GM12878 (cell line): ENCODE results near the gene TIMM21. TPM values are rescaled to one million over a fixed set of nuclear protein-coding genes. Genes with fewer than 3 reads are reported as not detected.

ENCODE experiments used
- HDAC6 ChIP-seq: fragments of 200-600 bp; sonication (generic); IDR thresholded peaks from one replicate; pipeline ENCODE4 v1.8.0; 2017; ENCODE audit warnings: antibody characterized with exemption; ENCODE audit not compliant: unreplicated experiment
- POLR2A ChIP-seq: IDR thresholded peaks from 2 replicates; pipeline ENCODE4 v1.6.1; 2011; ENCODE audit warnings: low read depth, mild to moderate bottlenecking, low read length
- SREBF1 ChIP-seq: IDR thresholded peaks from 2 replicates; pipeline ENCODE4 v1.6.1; 2012; ENCODE audit warnings: mild to moderate bottlenecking, low read length
- SREBF2 ChIP-seq: IDR thresholded peaks from 2 replicates; pipeline ENCODE4 v1.6.1; 2012; ENCODE audit warnings: mild to moderate bottlenecking, low read length
- SUZ12 ChIP-seq: fragments of 200-600 bp; sonication (generic); IDR thresholded peaks from one replicate; pipeline ENCODE4 v1.6.1; 2018; ENCODE audit warnings: antibody characterized with exemption, mild to moderate bottlenecking; ENCODE audit not compliant: unreplicated experiment
- polyA plus RNA-seq, 11 experiments: library from polyadenylated mRNA; depleted of rRNA in 4 of 11; unstranded in 6 of 11; stranded (reverse) in 5 of 11; fragments of >200 nt; fragmentation: Nextera tagmentation in 4 of 11; fragmentation: Illumina TruSeq in 1 of 11; extraction: Ambion mirVana in 4 of 11; extraction: Trizol in 1 of 11; gene quantifications; 1 replicate in 1 of 11; 2 replicates in 10 of 11; pipeline versions ENCODE4 v1.2.1 to v1.2.3, GENCODE V29; 2011 to 2016; ENCODE audit warnings: inconsistent platforms in 2 of 11, missing spikeins in 2 of 11, low read depth in 1 of 11
- total RNA-seq, 4 experiments: library from RNA; depleted of rRNA in 3 of 4; stranded (reverse); fragments of >200 nt in 3 of 4; fragmentation: Illumina TruSeq in 1 of 4; extraction: Trizol in 1 of 4; gene quantifications; 2 replicates each; pipeline versions ENCODE4 v1.2.1 to v1.2.3, GENCODE V29; 2013 to 2021
- TF ChIP-seq, protein P1 (sequence below): fragments of 450-650 bp; IDR thresholded peaks from 2 replicates; pipeline ENCODE4 v1.6.1; 2017; ENCODE audit warnings: mild to moderate bottlenecking, moderate library complexity
- TF ChIP-seq, protein P2 (sequence below): fragments of 450-650 bp; formaldehyde crosslinking; IDR thresholded peaks from 2 replicates; pipeline ENCODE4 v1.4.0; 2022; ENCODE audit warnings: mild to moderate bottlenecking, moderate library complexity

Gene TIMM21
- total and polyA plus RNA-seq, 10 of the 15 experiments (the other 5 are each of a cell fraction or from before 2014, with no cell fraction given) = 39.5 to 203 (median 83.4) TPM

DNA sequence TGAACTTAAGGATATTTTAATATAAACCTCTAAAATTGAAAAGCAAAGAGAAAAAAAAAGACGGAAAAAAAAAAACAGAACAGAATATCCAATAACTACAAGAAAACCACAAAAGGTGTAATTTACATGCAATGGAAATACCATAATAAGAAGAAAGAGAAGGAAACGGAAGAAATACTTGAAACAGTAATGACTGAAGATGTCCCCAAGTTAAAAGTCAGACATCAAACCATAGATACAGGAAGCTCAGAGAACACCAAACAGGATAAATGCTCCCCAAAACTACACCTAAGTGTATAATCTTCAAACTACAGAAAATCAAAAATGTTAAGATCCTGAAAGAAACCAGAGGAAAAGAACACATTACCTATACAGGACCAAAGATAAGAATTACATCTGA lies 39.9 kb upstream of the TIMM21 start (continued):
- TF ChIP-seq, protein P1, sequence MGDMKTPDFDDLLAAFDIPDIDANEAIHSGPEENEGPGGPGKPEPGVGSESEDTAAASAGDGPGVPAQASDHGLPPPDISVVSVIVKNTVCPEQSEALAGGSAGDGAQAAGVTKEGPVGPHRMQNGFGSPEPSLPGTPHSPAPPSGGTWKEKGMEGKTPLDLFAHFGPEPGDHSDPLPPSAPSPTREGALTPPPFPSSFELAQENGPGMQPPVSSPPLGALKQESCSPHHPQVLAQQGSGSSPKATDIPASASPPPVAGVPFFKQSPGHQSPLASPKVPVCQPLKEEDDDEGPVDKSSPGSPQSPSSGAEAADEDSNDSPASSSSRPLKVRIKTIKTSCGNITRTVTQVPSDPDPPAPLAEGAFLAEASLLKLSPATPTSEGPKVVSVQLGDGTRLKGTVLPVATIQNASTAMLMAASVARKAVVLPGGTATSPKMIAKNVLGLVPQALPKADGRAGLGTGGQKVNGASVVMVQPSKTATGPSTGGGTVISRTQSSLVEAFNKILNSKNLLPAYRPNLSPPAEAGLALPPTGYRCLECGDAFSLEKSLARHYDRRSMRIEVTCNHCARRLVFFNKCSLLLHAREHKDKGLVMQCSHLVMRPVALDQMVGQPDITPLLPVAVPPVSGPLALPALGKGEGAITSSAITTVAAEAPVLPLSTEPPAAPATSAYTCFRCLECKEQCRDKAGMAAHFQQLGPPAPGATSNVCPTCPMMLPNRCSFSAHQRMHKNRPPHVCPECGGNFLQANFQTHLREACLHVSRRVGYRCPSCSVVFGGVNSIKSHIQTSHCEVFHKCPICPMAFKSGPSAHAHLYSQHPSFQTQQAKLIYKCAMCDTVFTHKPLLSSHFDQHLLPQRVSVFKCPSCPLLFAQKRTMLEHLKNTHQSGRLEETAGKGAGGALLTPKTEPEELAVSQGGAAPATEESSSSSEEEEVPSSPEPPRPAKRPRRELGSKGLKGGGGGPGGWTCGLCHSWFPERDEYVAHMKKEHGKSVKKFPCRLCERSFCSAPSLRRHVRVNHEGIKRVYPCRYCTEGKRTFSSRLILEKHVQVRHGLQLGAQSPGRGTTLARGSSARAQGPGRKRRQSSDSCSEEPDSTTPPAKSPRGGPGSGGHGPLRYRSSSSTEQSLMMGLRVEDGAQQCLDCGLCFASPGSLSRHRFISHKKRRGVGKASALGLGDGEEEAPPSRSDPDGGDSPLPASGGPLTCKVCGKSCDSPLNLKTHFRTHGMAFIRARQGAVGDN = no peak
- TF ChIP-seq, protein P2, sequence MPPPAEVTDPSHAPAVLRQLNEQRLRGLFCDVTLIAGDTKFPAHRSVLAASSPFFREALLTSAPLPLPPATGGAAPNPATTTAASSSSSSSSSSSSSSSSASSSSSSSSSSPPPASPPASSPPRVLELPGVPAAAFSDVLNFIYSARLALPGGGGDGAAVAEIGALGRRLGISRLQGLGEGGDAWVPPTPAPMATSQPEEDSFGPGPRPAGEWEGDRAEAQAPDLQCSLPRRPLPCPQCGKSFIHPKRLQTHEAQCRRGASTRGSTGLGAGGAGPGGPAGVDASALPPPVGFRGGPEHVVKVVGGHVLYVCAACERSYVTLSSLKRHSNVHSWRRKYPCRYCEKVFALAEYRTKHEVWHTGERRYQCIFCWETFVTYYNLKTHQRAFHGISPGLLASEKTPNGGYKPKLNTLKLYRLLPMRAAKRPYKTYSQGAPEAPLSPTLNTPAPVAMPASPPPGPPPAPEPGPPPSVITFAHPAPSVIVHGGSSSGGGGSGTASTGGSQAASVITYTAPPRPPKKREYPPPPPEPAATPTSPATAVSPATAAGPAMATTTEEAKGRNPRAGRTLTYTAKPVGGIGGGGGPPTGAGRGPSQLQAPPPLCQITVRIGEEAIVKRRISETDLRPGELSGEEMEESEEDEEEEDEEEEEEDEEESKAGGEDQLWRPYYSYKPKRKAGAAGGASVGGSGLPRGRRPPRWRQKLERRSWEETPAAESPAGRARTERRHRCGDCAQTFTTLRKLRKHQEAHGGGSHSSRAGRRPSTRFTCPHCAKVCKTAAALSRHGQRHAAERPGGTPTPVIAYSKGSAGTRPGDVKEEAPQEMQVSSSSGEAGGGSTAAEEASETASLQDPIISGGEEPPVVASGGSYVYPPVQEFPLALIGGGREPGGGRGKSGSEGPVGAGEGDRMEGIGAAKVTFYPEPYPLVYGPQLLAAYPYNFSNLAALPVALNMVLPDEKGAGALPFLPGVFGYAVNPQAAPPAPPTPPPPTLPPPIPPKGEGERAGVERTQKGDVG (CRISPR knock-in tag) = no peak
- TF ChIP-seq POLR2A (no peak), HDAC6 (no peak), SREBF2 (no peak), SUZ12 (no peak), SREBF1 (no peak)
